Activated naive CD8-positive, alpha-beta T cell treated with anti-CD3 and anti-CD28 coated beads, Interleukin-2, amount 50 U/mL, for 16 hours (primary cell): ENCODE data around the gene KMT2B.

Experiments used
- DNase-seq: peaks from one replicate; pipeline ENCODE4 v3.0.0-alpha.2; 2020; ENCODE audit warnings: low read depth, low spot score

The KMT2B gene

DNA sequence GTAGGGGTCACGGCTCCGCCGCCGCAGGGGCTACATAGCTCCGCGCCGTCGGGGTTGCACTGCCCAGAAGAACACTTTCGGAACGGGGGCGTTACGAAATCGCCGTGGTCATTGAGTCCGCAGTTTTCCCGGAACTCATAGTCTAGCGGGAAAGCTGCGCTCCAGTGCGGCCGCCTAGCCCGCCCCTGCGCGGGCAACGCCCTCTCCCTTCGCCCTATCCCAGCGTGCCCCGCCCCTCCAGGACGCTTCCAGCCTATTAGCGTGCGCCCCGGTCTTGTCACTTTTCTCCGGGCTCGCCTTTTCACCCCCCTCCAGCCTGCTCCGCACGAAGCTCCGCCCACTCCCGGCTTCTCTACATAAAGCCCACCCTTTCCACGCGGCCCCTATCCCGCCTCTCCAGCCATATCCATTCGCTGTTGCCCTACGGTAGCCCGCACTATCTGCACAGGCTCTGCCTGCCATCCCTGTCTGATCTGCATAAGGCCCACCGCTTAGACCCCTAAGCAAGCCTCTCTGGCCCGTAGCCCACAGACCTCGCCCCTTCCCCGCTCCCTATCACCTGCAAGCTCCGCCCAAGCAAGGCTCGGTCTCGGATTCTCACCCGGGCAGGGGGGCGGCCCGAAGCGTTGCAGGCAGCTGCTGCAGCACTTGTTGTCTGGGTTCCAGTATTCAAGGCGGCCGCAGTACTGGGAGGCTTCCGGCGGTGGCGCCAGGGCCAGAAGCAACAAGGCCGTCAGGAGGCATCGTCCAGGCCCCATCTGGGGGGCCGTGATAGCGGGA is 22.8 kb downstream of the KMT2B start:
- DNase-seq, result peak; percentile 92

DNA sequence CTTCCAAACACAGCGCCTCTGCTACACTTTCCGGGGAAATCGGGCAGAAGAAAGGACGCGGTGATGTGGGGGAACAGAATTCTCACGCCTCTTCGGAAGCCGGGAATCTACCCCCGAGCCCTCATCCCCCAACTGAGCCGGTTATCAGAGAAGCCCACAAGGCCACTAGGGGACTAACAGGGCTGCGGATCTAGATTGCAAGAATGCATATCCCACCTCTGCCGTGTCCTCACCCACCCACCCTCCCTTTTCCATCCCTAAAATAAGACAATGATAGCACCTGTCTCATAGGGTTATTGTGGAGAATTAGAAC is 23.4 kb downstream of the KMT2B start:
- no peak for DNase-seq

DNA sequence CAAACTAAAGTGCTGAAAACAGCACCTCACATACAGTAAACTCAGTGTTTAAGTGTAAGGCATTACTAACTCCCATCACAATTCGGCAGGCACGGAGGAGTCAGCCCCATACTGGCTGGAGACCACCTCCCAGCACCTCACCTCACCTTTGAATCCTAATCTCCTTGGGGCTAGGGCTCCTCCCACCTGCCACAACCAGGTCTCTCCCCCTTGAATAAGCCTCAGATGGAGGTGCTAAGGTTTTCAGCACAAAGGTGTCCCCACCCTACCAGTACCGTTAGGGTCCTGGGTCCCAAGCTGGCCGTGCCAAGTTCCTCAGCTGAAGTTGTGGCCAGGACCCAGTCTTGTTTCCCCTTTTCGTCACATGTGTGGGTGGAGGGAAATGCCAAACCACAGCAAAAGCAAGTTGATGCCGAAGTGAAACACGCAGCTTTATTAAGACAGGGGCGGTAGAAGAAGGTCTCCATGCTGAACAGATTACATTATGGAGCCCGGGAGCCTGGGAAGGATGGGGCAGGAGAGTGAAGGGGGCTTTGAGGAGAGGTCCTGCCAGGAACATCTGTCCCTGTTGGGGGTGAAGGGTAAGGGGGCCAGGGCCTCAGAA is 24.4 kb downstream of the KMT2B start, which contains the start of gene IGFLR1:
TSS of gene IGFLR1 (minus strand) at position 332 of the 604 bp plus-strand sequence. CDS start 1,272 bp downstream, outside the sequence.
- DNase-seq, result peak; percentile 61

DNA sequence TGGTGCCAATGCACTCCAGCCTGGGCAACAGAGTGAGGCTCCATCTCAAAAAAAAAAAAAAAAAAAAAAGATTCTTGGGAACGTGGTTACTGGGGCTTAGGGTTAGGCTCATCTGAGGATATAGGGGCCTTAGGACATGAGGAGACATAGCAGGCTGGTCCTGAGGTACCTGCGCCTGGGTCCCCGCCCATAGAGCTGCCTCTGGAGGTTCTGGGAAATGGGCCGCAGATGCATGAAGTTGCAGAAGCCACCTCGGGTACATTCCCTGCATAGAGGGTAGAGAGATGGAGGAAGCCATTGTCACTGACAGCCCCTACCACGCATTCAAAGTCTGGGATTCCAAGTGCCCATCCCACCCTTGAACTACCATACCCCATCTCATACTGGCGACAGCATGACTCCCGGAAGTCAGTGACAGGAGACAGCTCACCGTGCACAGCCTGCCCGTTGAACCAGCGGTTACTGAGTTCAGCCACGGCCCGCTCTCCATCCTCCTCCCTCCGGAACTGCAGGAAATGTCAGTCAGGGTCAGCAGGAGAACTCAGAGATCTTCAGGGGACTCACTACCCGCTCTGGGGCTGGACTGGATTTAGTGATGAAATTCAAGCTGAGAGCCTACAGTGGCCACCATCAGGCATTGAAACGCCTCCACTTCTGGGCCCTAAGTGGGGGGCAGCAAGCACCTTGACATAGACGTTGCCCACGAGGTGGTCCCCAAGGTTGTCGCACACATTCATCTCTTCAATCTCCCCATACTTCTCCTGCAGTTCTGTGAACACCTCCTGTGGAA is 26.0 kb downstream of the KMT2B start:
- DNase-seq, result no peak

DNA sequence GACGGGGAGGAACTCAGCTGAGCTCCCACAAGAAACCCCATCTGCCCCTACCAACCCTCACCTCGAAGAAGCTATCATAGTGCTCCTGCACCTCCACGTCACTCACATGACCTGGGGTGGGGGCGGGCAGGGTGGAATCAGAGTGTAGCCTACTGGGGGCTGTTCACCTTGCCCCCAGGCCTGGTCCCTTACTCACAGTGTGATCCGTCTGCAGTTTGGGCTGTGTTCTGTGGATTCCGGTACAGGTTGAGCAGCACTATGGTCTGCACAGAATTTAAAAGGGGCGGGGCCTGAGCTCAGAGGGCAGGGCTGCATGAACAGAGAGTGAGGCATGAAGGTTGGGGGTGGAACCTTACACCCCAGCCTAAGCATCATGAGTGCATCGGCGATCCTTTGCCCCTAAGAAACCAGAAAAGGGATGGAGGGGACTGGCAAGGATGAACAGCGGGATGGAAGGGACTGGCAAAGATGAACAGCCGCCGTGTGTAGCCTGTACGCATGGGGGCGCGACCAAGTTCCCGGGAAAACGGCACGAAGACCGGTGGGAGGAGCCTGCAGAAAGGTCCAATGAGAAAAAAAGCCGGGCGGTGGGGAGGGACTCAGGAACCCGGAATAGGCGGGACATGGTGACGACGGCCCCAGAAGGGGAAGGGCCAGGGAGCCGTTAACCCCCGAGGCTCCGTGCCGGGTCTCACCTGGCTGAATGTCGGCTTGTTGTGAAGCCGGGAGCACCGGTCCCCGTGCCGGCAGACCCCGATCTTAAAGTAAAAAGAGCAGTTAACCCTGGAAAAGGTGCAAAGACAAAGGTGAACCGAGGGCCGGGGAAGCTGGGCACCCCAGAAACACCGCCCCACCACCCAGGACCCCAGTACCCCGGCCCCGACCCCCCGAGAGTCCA is 26.9 kb downstream of the KMT2B start:
- peak; percentile 82 for DNase-seq

DNA sequence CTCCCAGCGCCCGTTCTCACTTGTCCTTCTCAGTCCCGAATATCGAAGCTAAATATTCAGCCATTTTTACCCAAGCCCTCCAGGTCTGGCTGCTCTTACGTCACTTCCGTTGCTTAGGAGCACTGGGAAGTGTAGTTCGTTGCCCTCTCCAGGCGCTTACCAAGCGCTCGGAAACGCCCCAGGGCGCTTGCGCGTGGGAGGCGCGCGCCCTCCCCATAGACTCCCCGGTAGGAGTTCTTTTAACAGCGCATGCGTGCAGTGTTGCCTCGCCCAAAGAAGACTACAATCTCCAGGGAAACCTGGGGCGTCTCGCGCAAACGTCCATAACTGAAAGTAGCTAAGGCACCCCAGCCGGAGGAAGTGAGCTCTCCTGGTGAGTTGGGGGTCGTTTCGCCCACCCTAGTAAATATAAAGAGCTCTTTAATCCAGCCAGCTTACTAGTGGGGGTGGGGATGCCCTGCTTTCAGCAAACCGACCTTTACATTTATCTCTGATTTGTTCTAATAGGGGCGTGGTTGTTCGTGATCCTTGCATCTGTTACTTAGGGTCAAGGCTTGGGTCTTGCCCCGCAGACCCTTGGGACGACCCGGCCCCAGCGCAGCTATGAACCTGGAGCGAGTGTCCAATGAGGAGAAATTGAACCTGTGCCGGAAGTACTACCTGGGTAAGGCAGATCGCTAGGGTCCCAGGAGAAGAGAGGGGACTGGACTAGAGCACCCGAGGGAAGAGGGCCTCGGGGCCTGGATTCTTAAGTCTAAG is 27.7 kb downstream of the KMT2B start, which contains the start of the genes PSENEN and U2AF1L4:
TSS of gene PSENEN (plus strand) at position 324 of the 759 bp plus-strand sequence. CDS start at position 604, 280 bp downstream.
TSS of gene U2AF1L4 (minus strand) at position 91 of the 759 bp plus-strand sequence. CDS start at position 64, 27 bp downstream.
- DNase-seq, result peak; percentile 90

DNA sequence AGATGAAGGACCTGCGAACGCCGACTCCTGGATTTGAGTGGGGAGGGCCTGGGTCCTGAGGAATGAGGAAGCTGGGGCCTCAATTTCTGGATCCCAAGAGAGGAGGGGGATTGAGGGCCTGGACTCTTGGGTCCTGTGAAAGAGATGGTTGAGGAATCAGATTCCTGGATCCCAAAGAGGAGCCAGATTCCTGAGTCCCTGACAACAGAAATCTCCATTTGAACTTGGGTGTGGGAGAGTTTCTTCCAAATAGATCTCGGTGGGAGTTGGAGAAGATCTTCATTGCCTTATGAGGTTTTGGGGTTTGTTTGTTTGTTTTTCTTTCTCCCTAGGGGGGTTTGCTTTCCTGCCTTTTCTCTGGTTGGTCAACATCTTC is 28.3 kb downstream of the KMT2B start:
- DNase-seq, result no peak

DNA sequence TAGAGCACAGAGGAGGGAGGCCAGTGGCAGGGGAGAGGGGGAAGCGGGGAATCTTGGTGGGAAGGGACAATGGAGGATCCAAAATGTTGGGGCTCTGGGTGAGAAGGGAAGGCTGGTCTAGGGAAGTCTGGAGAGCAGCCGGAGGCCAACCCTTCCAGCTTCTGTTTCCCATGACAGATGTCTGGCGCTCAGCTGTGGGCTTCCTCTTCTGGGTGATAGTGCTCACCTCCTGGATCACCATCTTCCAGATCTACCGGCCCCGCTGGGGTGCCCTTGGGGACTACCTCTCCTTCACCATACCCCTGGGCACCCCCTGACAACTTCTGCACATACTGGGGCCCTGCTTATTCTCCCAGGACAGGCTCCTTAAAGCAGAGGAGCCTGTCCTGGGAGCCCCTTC is 28.7 kb downstream of the KMT2B start:
- DNase-seq, result no peak

DNA sequence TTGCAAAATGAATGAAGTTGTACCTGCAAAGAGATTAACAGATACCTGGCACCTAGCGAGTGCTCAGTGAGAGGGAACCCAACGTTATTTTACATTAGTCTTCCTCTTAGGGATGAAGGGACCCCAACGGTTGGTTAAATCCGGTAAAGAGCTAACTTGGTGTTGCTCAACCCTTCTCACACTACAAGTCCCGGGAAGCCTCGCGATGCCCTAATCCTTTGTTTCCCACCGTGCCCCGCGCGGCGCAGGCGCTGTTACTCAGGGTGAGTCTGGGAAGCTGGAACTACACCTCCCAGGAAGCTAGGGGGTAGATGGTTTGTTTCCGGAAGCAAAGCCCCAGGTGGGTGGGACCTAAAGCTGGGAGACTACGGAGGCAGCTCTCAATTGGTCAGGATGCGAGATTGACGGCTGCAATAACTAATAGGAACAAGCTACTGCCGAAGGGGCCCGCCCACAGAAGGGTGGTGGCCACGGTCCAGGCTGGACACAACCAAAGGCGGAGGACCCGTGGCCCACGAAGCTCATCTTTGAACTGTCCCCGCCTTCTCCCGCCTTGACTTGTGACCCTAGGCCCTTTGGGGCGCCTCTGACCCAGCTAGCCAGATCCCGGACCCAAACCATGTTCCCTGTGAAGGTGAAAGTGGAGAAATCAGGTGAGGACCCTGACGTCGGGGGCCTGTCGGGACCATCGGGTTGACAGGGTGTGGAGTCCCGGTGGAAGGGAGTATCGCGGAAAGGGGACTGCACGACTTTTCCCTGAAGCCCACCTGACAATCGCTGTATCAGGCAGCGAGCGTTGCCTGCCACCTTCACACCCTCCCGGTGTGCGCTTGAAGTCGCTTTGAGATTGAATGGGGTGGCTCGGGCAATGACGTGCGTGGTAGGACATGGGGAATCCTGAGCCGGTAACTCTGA is 30.6 kb downstream of the KMT2B start, which contains the start of gene LIN37:
TSS of gene LIN37 (plus strand) at position 471 of the 915 bp plus-strand sequence. CDS start at position 620, 149 bp downstream.
- peak; percentile 97 for DNase-seq

DNA sequence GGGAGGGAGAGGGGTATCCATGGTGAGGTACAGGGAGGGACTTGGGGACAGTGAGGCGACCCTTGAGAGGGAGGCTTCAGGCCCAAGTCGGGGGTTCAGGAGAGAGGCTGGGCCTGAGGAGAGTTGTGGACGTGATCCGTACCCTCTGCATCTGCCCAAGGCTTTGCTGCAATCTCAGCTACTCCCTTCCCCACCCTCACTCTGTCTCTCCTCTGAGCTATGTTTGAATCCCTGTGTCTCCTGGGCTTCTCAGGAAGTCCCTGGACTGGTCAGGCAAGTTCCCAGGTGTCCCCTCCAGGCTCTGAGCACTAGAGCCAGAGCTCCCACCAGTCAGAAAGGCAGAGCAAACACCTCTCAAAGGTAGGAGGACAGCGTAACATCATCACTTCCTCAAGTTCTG is 32.4 kb downstream of the KMT2B start:
- no peak for DNase-seq

DNA sequence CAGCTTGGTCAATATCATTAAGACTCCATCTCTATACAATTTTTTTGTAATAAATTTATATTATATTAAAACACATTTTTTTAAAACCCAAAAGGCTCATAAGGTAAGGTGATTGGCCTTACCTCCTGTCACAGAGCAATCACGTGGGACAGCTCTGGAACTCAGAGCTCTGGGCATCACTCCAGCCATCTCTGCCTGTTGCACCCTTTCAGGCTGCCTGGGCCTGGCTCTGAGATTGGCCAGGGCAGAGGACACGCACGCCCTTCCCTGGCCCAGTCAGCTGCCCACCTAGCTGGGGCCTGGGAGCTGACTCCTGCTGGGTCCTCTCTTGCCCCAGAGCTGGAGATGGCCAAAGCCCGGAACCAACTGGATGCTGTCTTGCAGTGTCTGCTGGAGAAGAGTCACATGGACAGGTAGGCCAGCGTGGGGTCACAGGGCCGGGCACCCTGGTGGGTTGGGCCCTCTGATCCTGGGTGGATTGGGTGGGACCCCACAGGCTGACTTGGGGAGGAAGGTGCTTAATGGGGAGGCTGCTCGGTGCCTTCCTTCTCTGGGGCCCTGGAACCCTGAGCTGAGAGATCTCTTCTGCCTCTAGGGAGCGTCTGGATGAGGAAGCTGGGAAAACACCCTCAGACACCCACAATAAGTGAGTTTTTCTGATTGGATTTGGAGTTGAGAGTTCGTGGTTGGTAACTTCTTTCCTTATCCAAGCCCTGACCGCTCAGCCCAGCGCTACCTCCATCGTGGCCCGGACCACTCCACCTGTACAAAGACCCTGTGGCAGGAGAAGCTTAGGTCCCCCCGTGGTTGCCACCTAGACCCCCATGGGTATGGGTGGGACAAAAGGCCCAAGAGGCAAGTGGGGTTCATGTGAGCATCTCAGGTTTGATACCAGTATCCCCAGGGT is 34.3 kb downstream of the KMT2B start:
- no peak for DNase-seq

DNA sequence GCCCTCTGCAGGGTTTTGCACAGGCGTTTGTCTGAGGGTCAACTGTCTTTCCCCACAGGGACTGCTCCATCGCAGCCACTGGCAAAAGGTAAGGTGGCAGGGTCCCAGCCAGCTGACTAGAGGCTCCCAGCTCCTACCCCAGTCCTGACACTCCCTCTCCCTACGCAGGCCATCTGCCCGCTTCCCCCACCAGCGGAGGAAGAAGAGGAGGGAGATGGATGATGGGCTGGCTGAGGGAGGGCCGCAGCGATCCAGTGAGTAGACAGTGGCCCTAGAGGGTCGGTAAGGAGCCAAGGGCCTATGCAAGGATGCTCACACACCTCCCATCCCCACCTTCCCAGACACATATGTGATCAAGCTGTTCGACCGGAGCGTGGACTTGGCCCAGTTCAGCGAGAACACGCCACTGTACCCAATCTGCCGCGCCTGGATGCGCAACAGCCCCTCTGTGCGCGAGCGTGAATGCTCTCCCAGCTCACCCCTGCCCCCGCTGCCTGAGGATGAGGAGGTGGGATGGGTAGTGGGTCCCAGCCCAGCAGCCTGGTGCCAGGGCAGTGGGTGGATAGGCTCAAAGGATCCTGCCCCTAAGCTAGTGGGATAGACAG is 35.0 kb downstream of the KMT2B start:
- DNase-seq, result no peak

DNA sequence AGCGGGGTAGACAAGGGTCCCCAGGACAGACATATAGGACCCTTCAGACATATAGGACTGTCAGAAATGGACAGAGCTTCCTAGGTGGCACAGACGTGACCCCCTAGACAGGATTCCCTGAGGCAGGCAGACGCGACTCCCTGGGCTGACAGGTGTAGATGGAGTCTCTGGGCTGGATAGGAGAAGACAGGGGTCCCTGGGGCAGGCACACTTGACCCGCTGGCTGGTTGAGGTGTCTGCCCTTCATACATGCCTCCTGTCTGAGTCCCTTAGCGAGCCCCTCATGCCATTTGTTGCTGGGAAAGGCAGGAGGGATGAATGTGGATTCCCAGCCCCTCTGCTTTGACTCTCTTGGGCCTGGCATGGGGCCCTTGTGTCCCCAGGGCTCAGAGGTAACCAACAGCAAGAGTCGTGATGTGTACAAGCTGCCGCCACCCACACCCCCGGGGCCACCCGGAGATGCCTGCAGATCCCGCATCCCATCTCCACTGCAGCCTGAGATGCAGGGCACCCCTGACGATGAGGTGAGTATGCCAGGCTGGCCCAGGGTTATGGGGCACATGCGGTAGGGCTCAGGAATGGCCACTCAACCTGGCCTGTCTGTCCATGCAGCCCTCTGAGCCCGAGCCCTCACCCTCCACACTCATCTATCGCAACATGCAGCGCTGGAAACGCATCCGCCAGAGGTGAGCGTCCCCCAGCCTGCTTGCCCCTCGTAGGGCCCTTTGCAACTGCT is 36.0 kb downstream of the KMT2B start:
- DNase-seq, result no peak

DNA sequence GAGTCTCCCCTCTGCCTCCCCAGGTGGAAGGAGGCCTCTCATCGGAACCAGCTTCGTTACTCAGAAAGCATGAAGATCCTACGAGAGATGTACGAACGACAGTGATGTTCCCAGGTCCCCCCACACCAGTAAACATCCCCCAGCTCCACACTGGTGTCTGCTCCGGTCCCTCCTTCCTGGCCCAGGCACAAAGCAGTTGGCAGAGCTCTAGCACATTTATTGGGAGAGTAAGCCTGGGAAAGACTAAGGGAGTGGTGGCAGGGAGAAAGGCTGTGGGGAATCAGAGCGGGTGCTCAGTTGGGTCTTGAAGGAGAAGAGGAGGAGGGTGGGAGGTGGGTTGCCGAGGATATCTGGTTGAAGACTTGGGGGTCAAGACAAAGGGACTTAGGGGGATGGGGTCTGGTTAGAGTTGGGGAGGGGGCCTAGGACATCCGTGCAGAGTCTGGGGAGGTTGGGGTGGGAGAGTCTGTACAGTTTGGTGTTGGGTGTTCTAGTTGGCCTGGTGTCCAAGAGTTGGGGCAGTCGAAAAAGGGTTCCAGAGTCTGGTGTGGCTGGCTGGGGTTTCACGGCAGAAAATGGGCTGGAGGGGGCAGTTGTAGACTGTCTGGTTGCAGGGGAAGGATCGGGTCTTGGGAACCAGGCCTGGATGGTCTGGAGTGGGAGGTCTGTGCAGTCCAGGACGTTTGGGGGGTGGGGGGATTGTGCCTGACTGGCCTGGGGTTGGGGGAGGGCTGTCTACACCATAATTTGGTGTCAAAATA is 36.7 kb downstream of the KMT2B start:
- no peak for DNase-seq

DNA sequence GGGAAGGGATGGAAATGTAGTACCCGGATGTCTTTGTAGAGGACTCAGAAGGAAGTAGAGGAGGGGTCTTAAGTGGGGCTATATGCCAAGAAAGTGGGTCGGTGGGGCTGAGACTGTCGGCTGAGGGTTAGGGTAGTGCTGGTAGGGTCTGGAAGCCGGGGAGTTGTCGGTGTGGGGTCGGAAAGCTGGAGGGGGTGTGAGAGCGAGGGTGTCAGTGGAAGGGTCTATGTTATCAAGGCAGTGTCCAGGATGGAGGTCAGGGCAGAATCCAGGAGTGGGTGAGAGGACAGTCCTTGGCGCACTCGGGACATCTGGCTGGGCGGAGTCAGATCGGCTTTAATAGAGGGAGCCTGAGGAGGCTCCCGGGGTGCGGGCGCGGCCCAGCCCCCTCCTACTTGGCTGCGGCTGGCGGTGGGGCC is 37.3 kb downstream of the KMT2B start:
- DNase-seq, result no peak
